Esophagus muscularis mucosa (tissue), 3 donors: ENCODE data around the gene SPOCK1.

Experiments used
- POLR2A ChIP-seq: fragments of 450-650 bp; IDR thresholded peaks from one replicate; pipeline ENCODE4 v1.6.1; 2017; ENCODE audit warnings: antibody characterized with exemption, moderate library complexity, mild to moderate bottlenecking, low read depth
- TF ChIP-seq, protein P1 (sequence below), 3 experiments: fragments of 200-600 bp in 2 of 3; fragments of 450-650 bp in 1 of 3; sonication (generic) in 2 of 3; IDR thresholded peaks; one replicate each; pipeline ENCODE4 v1.5.1; 2017 to 2019; ENCODE audit warnings: antibody characterized with exemption in 3 of 3, mild to moderate bottlenecking in 2 of 3, moderate library complexity in 1 of 3

DNA sequence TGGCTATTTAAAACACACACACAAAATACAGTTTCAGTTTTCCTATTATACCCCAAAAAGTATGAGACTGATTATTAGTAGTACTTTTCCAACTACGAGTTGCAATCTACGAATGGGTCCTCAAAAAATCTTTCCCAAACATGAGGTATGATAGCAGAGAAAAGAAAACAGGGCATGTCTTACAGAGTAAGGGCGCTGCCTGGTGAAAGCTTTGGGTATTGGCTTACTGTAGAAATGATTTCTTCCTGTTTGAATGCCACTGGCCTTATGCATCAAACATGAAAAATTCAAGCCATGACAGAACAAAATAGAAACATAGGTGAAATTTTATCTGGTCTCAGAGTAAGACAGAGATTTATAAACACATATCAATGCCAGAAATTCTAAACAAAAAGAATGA, 448.0 kb downstream of the SPOCK1 start:
- TF ChIP-seq, protein P1, sequence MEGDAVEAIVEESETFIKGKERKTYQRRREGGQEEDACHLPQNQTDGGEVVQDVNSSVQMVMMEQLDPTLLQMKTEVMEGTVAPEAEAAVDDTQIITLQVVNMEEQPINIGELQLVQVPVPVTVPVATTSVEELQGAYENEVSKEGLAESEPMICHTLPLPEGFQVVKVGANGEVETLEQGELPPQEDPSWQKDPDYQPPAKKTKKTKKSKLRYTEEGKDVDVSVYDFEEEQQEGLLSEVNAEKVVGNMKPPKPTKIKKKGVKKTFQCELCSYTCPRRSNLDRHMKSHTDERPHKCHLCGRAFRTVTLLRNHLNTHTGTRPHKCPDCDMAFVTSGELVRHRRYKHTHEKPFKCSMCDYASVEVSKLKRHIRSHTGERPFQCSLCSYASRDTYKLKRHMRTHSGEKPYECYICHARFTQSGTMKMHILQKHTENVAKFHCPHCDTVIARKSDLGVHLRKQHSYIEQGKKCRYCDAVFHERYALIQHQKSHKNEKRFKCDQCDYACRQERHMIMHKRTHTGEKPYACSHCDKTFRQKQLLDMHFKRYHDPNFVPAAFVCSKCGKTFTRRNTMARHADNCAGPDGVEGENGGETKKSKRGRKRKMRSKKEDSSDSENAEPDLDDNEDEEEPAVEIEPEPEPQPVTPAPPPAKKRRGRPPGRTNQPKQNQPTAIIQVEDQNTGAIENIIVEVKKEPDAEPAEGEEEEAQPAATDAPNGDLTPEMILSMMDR (IDR thresholded peaks at IDR 0.05): no peak
- TF ChIP-seq POLR2A: no peak
